UCSD-AML1 (cell line): ENCODE measurements around the gene HDAC3.

Experiments used
- DNase-seq: peaks from one replicate; lab custom pipeline; 2025; ENCODE audit not compliant: unreplicated experiment; lab: John Stamatoyannopoulos, UW

HDAC3 gene

GRCh38 chr5:141662028-141662427 is 25.4 kb upstream of the HDAC3 start:
- no peak for DNase-seq

- no peak for DNase-seq
These were observed 21.4 kb upstream of the HDAC3 start for GRCh38 chr5:141657937-141658545.

GRCh38 chr5:141657404-141657803 is 20.8 kb upstream of the HDAC3 start:
- no peak for DNase-seq

- DNase-seq: no peak
These were observed 19.7 kb upstream of the HDAC3 start for GRCh38 chr5:141656396-141656795.

GRCh38 chr5:141655020-141655419 is 18.4 kb upstream of the HDAC3 start:
- DNase-seq: no peak

- no peak for DNase-seq
These were observed 17.6 kb upstream of the HDAC3 start for GRCh38 chr5:141654298-141654697.

GRCh38 chr5:141651728-141652105 is 15.1 kb upstream of the HDAC3 start:
- DNase-seq: no peak

GRCh38 chr5:141650851-141651727 is 14.4 kb upstream of the HDAC3 start, which contains the start of gene FCHSD1:
FCHSD1 (minus strand) TSS chr5:141651418; CDS start chr5:141651368, 50 bp downstream.
- DNase-seq: peak; percentile 74

GRCh38 chr5:141649972-141650371 is 13.3 kb upstream of the HDAC3 start:
- DNase-seq: no peak

GRCh38 chr5:141649056-141649688 is 12.5 kb upstream of the HDAC3 start:
- DNase-seq: no peak

GRCh38 chr5:141647851-141648250 is 11.2 kb upstream of the HDAC3 start:
- DNase-seq: no peak

GRCh38 chr5:141647242-141647641 is 10.6 kb upstream of the HDAC3 start:
- no peak for DNase-seq

GRCh38 chr5:141646026-141646425 is 9.4 kb upstream of the HDAC3 start:
- no peak for DNase-seq

- no peak for DNase-seq
These were observed 5.1 kb upstream of the HDAC3 start for GRCh38 chr5:141641634-141642267.

GRCh38 chr5:141640698-141641097 is 4.0 kb upstream of the HDAC3 start:
- no peak for DNase-seq

GRCh38 chr5:141640051-141640415 is 3.4 kb upstream of the HDAC3 start:
- DNase-seq: no peak

- DNase-seq: no peak
These were observed 2.9 kb upstream of the HDAC3 start for GRCh38 chr5:141639357-141640050.

- DNase-seq: no peak
These were observed 2.1 kb upstream of the HDAC3 start for GRCh38 chr5:141638771-141639170.

- peak; percentile 82 for DNase-seq
These were observed 1.2 kb upstream of the HDAC3 start for GRCh38 chr5:141637767-141638419.

GRCh38 chr5:141637123-141637766 is 596 bp upstream of the HDAC3 start:
- DNase-seq: peak; percentile 45
